ENCODE data around the gene KAZN.

Gene KAZN

DNA sequence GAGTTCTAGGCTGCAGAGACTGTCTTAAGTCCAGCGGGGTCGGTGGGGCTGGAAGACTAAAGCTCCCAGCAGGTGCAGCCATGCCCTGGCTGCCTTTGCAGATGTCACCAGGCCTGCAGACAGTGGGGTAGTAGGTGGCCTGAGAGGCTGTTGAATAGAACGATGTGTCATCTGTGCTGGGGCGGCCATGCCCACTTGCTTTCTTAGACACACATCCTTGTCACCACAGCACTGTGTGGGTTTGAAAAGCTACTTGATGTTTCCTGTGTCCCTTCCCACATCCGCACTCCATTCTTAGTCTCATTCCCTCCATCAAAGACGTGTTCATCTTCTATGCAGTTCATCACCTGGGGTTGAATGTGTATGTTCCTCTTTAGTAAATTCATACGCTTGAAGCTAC is 370.5 kb downstream of the KAZN start:
- TF ChIP-seq, protein P1, sequence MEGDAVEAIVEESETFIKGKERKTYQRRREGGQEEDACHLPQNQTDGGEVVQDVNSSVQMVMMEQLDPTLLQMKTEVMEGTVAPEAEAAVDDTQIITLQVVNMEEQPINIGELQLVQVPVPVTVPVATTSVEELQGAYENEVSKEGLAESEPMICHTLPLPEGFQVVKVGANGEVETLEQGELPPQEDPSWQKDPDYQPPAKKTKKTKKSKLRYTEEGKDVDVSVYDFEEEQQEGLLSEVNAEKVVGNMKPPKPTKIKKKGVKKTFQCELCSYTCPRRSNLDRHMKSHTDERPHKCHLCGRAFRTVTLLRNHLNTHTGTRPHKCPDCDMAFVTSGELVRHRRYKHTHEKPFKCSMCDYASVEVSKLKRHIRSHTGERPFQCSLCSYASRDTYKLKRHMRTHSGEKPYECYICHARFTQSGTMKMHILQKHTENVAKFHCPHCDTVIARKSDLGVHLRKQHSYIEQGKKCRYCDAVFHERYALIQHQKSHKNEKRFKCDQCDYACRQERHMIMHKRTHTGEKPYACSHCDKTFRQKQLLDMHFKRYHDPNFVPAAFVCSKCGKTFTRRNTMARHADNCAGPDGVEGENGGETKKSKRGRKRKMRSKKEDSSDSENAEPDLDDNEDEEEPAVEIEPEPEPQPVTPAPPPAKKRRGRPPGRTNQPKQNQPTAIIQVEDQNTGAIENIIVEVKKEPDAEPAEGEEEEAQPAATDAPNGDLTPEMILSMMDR (conservative IDR thresholded peaks at IDR 0.05; ENCODE audit: control insufficient read depth, insufficient read depth, low read depth, low read length), result no peak
- H3K4me3 ChIP-seq (ENCODE audit: control insufficient read depth, low read depth, low read length), result no peak overlapping the region
- no peak for DNase-seq (ENCODE audit: low read depth)

DNA sequence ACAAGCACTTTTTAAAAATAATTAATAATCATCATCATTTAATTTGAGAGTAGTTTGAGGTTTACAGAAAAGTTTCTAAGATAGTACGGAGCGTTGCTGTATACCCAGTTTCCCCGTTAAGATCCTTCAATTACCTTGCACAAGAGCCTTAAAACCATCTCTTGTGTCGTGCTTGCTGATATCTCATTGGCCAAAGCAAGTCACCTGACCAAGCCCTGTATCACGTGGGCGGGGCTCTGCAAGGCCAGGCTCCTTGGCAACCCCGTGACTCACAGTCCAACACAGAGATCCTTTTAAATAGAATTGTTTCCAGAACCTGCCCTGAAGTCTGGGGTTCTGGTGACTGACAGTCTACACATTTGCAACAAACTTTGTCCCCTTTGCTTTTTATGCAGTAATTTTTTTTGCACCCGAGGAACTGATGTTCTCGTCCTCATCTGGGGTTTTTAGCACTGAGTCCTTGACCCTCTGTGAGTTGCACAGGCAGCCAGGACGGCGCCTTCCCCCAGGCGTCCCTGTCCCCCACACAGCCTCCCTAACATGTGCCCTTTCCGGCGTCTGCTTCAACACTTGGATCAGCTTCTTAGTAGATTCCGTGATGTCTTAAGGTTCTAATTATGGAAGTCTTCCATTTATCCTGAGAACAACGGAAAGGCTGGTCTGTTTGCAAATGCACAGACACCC is 371.8 kb downstream of the KAZN start:
- no peak overlapping the region for H3K4me3 ChIP-seq (ENCODE audit: control insufficient read depth, low read depth, low read length)
- DNase-seq (ENCODE audit: low read depth), result peak; percentile 96
- TF ChIP-seq, protein P1 (conservative IDR thresholded peaks at IDR 0.05; ENCODE audit: control insufficient read depth, insufficient read depth, low read depth, low read length), result no peak

DNA sequence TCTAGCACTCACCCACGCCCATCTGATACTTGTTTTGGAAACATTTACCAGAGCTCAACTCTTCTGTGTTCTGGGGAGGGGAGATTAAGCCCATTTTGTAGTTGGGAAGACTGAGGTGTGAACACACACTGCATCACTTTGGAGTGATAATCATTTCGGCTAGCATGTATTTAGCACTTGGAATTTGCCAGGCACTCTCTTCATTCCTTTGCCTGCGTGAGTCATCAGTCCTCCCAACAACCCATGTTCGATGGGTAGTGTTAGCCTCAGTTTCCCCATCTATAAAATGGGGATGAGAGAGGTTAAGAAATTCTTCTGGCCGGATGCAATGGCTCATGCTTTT is 372.3 kb downstream of the KAZN start:
- no peak overlapping the region for H3K4me3 ChIP-seq (ENCODE audit: control insufficient read depth, low read depth, low read length)
- TF ChIP-seq, protein P1 (conservative IDR thresholded peaks at IDR 0.05; ENCODE audit: control insufficient read depth, insufficient read depth, low read depth, low read length), result no peak
- peak; percentile 30 for DNase-seq (ENCODE audit: low read depth)

DNA sequence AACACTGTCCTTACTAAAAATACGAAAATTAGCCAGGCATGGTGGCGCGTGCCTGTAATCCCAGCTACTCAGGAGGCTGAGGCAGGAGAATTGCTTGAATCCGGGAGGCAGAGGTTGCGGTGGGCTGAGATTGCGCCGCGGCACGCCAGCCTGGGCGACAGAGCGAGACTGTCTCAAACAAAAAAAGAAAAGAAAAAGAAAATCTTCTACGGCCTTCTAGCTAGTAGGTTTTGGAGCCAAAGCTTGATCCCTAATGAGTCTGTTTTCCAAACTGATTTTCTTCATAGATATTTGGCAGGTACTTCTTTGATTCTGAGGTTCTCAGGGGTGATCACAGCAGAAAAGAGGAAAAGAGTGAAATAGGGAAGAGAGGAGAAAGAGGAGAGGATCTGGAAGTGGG is 372.7 kb downstream of the KAZN start:
- peak overlapping the region; percentile 24 for H3K4me3 ChIP-seq (ENCODE audit: control insufficient read depth, low read depth, low read length)
- no peak for DNase-seq (ENCODE audit: low read depth)
- TF ChIP-seq, protein P1 (conservative IDR thresholded peaks at IDR 0.05; ENCODE audit: control insufficient read depth, insufficient read depth, low read depth, low read length), result no peak

DNA sequence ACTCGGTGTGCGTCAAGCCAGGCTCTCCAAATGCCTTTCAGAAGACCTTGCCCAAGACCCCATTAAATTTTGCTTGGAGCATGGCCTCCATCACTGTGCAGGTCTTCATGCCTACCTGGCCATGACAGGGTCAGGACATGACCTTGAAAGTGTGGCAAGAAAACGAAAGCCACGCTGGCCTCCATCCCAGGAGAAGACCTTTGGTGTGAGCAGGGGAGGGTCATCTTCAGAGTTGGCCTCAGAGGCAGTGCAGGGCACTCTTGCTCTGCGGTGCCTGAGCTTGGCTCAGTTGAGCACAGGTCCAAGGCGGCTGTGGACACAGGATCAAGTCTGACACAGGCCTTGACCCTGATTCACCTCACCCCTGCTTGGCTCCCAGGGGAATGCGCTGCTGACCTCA is 373.6 kb downstream of the KAZN start:
- TF ChIP-seq, protein P1 (conservative IDR thresholded peaks at IDR 0.05; ENCODE audit: control insufficient read depth, insufficient read depth, low read depth, low read length), result no peak
- no peak overlapping the region for H3K4me3 ChIP-seq (ENCODE audit: control insufficient read depth, low read depth, low read length)
- no peak for DNase-seq (ENCODE audit: low read depth)

DNA sequence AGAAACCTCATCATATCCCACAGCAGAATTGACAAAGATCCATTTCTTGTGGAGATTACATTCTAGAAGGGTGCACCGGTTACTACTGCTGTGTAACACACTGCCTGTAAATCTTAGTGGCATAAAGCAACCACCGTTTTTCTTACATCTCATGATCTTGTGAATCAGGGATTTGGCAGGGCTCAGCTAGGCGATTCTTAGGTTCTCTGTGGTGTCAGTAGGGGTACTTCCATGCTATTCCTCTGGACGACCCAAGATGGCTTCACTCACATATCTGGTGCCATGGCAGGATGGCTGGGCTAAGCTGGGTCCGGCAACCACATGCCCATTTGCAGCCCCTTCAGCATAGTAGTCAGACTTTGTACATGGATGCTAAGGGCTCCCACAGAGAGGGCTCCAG is 375.3 kb downstream of the KAZN start:
- no peak for DNase-seq (ENCODE audit: low read depth)
- no peak overlapping the region for H3K4me3 ChIP-seq (ENCODE audit: control insufficient read depth, low read depth, low read length)
- TF ChIP-seq, protein P1 (conservative IDR thresholded peaks at IDR 0.05; ENCODE audit: control insufficient read depth, insufficient read depth, low read depth, low read length), result no peak

DNA sequence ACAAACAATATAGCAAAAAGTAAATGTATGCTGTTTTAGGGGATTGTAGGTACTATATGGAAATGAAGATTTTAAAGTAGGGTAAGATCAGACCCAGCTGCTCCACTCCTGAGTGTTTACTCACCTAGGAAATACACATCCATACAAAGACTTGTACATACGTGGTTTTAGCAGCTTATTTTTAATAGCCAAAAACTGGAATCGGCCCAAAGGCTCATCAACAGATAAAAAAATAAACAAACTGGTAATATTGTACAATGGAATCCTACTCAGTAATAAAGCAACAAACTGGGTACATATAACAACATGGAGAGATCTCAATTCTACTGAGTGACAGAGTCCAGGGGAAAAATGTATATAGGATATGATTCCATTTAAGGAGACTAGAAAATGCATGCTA is 375.9 kb downstream of the KAZN start:
- TF ChIP-seq, protein P1 (conservative IDR thresholded peaks at IDR 0.05; ENCODE audit: control insufficient read depth, insufficient read depth, low read depth, low read length), result no peak
- no peak overlapping the region for H3K4me3 ChIP-seq (ENCODE audit: control insufficient read depth, low read depth, low read length)
- DNase-seq (ENCODE audit: low read depth), result no peak

Measured in fibroblast of mammary gland (primary cell).